H1 (cell line): ENCODE results near the gene TENT4B. TPM values are rescaled to one million over a fixed set of nuclear protein-coding genes. Genes with fewer than 3 reads are reported as not detected.

Source experiments
- CTCF ChIA-PET: fragments of 300-600 bp; sonication (Branson Sonifier 250); formaldehyde crosslinking; loops from one replicate; lab custom pipeline; 2021; ENCODE audit not compliant: partially characterized antibody; lab: Charles Lee
- POLR2A ChIA-PET: fragments of 300-600 bp; sonication (Branson Sonifier 250); formaldehyde crosslinking; loops from one replicate; lab custom pipeline; 2021; ENCODE audit warnings: inconsistent platforms; ENCODE audit not compliant: partially characterized antibody; lab: Charles Lee
- DNase-seq, 2 experiments: peaks; one replicate each; pipeline versions ENCODE4 v3.0.0 to v3.0.0-alpha.2; 2010 to 2022; ENCODE audit warnings: low spot score in 2 of 2, low read depth in 1 of 2, mixed read lengths in 1 of 2
- FAIRE-seq: peaks from 2 replicates; lab custom pipeline; 2011; peaks lifted over from hg19 to GRCh38; lab: Jason Lieb, UNC
- H2AFZ ChIP-seq: 2 replicates; pipeline ENCODE4 v1.8.1; 2012; ENCODE audit warnings: low read length, inconsistent platforms
- H2AK5ac ChIP-seq: 2 replicates; pipeline ENCODE4 v1.6.1; 2013; ENCODE audit warnings: low read depth, low read length
- H2BK120ac ChIP-seq: replicated peaks from 2 replicates; pipeline ENCODE3; 2013; ENCODE audit warnings: low read depth, low read length, inconsistent platforms
- H2BK12ac ChIP-seq: 2 replicates; pipeline ENCODE4 v1.6.1; 2013; ENCODE audit warnings: low read depth, low read length
- H2BK15ac ChIP-seq: 2 replicates; pipeline ENCODE4 v1.6.1; 2013; ENCODE audit warnings: low read length
- H2BK20ac ChIP-seq: 2 replicates; pipeline ENCODE4 v1.6.1; 2013; ENCODE audit warnings: low read length
- H2BK5ac ChIP-seq: 2 replicates; pipeline ENCODE4 v1.6.1; 2013; ENCODE audit warnings: low read depth, low read length
- H3K14ac ChIP-seq: 2 replicates; pipeline ENCODE4 v1.6.1; 2013; ENCODE audit warnings: inconsistent platforms; ENCODE audit not compliant: insufficient read length
- H3K18ac ChIP-seq: 2 replicates; pipeline ENCODE4 v1.6.1; 2013; ENCODE audit warnings: low read length; ENCODE audit errors: extremely low read depth
- H3K23ac ChIP-seq: 2 replicates; pipeline ENCODE4 v1.6.1; 2013; ENCODE audit warnings: inconsistent platforms; ENCODE audit not compliant: insufficient read length
- H3K23me2 ChIP-seq: 2 replicates; pipeline ENCODE4 v1.6.1; 2013; ENCODE audit warnings: low read depth, low read length
- H3K27ac ChIP-seq: 2 replicates; pipeline ENCODE4 v1.6.1; 2011; ENCODE audit warnings: low read depth, low read length, inconsistent platforms
- H3K27me3 ChIP-seq, 4 experiments: replicated peaks in 1 of 4; 1 replicate in 1 of 4; 2 replicates in 3 of 4; pipeline versions ENCODE4 v1.6.1 to v1.8.1; 2011 to 2013; ENCODE audit warnings: low read length in 3 of 4, mild to moderate bottlenecking in 3 of 4, inconsistent platforms in 2 of 4, mixed read lengths in 2 of 4, moderate library complexity in 1 of 4; ENCODE audit not compliant: control insufficient read depth in 3 of 4, insufficient read depth in 3 of 4; ENCODE audit errors: extremely low read depth in 1 of 4
- H3K36me3 ChIP-seq, 4 experiments: 2 replicates each; pipeline versions ENCODE4 v1.6.1 to v1.8.1; 2011 to 2013; ENCODE audit warnings: mild to moderate bottlenecking in 4 of 4, low read length in 3 of 4, moderate library complexity in 2 of 4, control low read depth in 1 of 4, inconsistent platforms in 1 of 4; ENCODE audit not compliant: insufficient read depth in 4 of 4, control insufficient read depth in 2 of 4
- H3K4ac ChIP-seq: replicated peaks from 2 replicates; pipeline ENCODE3; 2013; ENCODE audit warnings: low read length, low read depth, mixed read lengths, inconsistent platforms; ENCODE audit not compliant: insufficient read length
- H3K4me1 ChIP-seq, 4 experiments: replicated peaks in 1 of 4; 1 replicate in 1 of 4; 2 replicates in 3 of 4; pipeline versions ENCODE4 v1.6.1 to v1.8.1; 2011 to 2013; ENCODE audit warnings: low read length in 3 of 4, inconsistent platforms in 2 of 4, mixed read lengths in 1 of 4; ENCODE audit not compliant: insufficient read depth in 4 of 4, control insufficient read depth in 3 of 4
- H3K4me2 ChIP-seq, 2 experiments: 2 replicates each; pipeline versions ENCODE4 v1.6.1 to v1.8.1; 2011 to 2013; ENCODE audit warnings: low read depth in 2 of 2, low read length in 2 of 2, control low read depth in 1 of 2, inconsistent platforms in 1 of 2, mild to moderate bottlenecking in 1 of 2; ENCODE audit not compliant: insufficient read depth in 1 of 2
- H3K4me3 ChIP-seq, 4 experiments: fragments of 200-600, 300-600 bp in 1 of 4; sonication (generic), shearing (Covaris generic), sonication (Bioruptor Twin) in 1 of 4; 2 replicates each; pipeline versions ENCODE4 v1.5.1 to v1.8.1; 2011 to 2016; ENCODE audit warnings: low read length in 4 of 4, low read depth in 3 of 4, control low read depth in 2 of 4, inconsistent platforms in 2 of 4, mild to moderate bottlenecking in 2 of 4, mixed read lengths in 1 of 4, moderate library complexity in 1 of 4; ENCODE audit not compliant: insufficient read depth in 2 of 4; ENCODE audit errors: extremely low read depth in 1 of 4
- H3K56ac ChIP-seq: replicated peaks from 2 replicates; pipeline ENCODE3; 2013; ENCODE audit warnings: low read depth, mild to moderate bottlenecking, mixed read lengths, low read length, inconsistent platforms; ENCODE audit not compliant: insufficient read length
- H3K79me1 ChIP-seq: 2 replicates; pipeline ENCODE4 v1.6.1; 2013; ENCODE audit warnings: low read depth, low read length, control low read depth
- H3K79me2 ChIP-seq, 2 experiments: 2 replicates each; pipeline versions ENCODE4 v1.6.1 to v1.8.1; 2012 to 2013; ENCODE audit warnings: low read length in 2 of 2, mild to moderate bottlenecking in 2 of 2, inconsistent platforms in 1 of 2; ENCODE audit not compliant: insufficient read depth in 2 of 2, control insufficient read depth in 1 of 2
- H3K9ac ChIP-seq, 4 experiments: replicated peaks in 1 of 4; 1 replicate in 1 of 4; 2 replicates in 3 of 4; pipeline versions ENCODE4 v1.6.1 to v1.8.1; 2011 to 2013; ENCODE audit warnings: low read depth in 3 of 4, low read length in 3 of 4, control low read depth in 2 of 4, mild to moderate bottlenecking in 2 of 4, moderate library complexity in 2 of 4, inconsistent platforms in 1 of 4; ENCODE audit errors: extremely low read depth in 1 of 4
- H3K9me3 ChIP-seq, 2 experiments: 2 replicates each; pipeline versions ENCODE4 v1.6.1 to v1.8.1; 2012 to 2013; ENCODE audit warnings: mild to moderate bottlenecking in 2 of 2, moderate library complexity in 2 of 2, control low read depth in 1 of 2, inconsistent platforms in 1 of 2, low read depth in 1 of 2, low read length in 1 of 2, mixed read lengths in 1 of 2; ENCODE audit not compliant: insufficient read depth in 2 of 2
- H4K20me1 ChIP-seq, 2 experiments: replicated peaks in 1 of 2; 2 replicates each; pipeline versions ENCODE3 to v1.8.1; 2011 to 2013; ENCODE audit warnings: inconsistent platforms in 2 of 2, low read length in 2 of 2, mild to moderate bottlenecking in 1 of 2; ENCODE audit not compliant: insufficient read depth in 2 of 2, control insufficient read depth in 1 of 2
- H4K5ac ChIP-seq: 2 replicates; pipeline ENCODE4 v1.6.1; 2013; ENCODE audit warnings: low read length, low read depth, mixed read lengths, inconsistent platforms; ENCODE audit not compliant: insufficient read length
- H4K8ac ChIP-seq: 2 replicates; pipeline ENCODE4 v1.8.0; 2013; ENCODE audit warnings: mild to moderate bottlenecking, moderate library complexity, low read length, inconsistent platforms; ENCODE audit not compliant: insufficient read depth; ENCODE audit errors: extremely low read depth
- H4K91ac ChIP-seq: replicated peaks from 2 replicates; pipeline ENCODE3; 2013; ENCODE audit warnings: low read length, mixed read lengths, inconsistent platforms; ENCODE audit not compliant: insufficient read length
- ASH2L ChIP-seq: fragments of 200-600, 300-600 bp; sonication (generic); IDR thresholded peaks from one replicate; pipeline ENCODE4 v1.7.1; 2017; ENCODE audit warnings: low read length
- BCL11A ChIP-seq, 2 experiments: IDR thresholded peaks; one replicate each; pipeline ENCODE4 v1.6.1; 2011; ENCODE audit warnings: low read depth in 2 of 2, low read length in 2 of 2, mild to moderate bottlenecking in 2 of 2
- FOSL1 ChIP-seq: IDR thresholded peaks from 2 replicates; pipeline ENCODE4 v1.6.1; 2011; ENCODE audit warnings: mild to moderate bottlenecking, low read depth, low read length, moderate library complexity; ENCODE audit not compliant: insufficient read depth
- JUND ChIP-seq: IDR thresholded peaks from 2 replicates; pipeline ENCODE4 v1.6.1; 2011; ENCODE audit warnings: mild to moderate bottlenecking, improper control_type of control experiment, low read length
- KDM5A ChIP-seq: fragments of 200-600 bp; IDR thresholded peaks from 2 replicates; pipeline ENCODE4 v1.7.1; 2012; ENCODE audit warnings: mild to moderate bottlenecking, low read length, inconsistent platforms, mixed read lengths
- RNF2 ChIP-seq: fragments of 200-900, 300-1000 bp; sonication (generic); IDR thresholded peaks from 2 replicates; pipeline ENCODE4 v1.7.1; 2016; ENCODE audit warnings: borderline replicate concordance, low read depth, mild to moderate bottlenecking, antibody characterized with exemption, low read length; ENCODE audit not compliant: poor library complexity, severe bottlenecking; ENCODE audit errors: missing control alignments
- SAP30 ChIP-seq: fragments of 300-600 bp; sonication (generic); IDR thresholded peaks from 2 replicates; pipeline ENCODE4 v1.7.1; 2012; ENCODE audit warnings: low read length, moderate library complexity, mild to moderate bottlenecking, inconsistent platforms; ENCODE audit not compliant: insufficient read depth, insufficient replicate concordance
- SIRT6 ChIP-seq: IDR thresholded peaks from one replicate; pipeline ENCODE4 v1.7.1; 2012; ENCODE audit warnings: low read length, inconsistent platforms
- TAF7 ChIP-seq: optimal IDR thresholded peaks from 2 replicates; pipeline ENCODE3; 2011; ENCODE audit warnings: low read depth, mild to moderate bottlenecking, inconsistent platforms, low read length, moderate library complexity, borderline replicate concordance
- TCF12 ChIP-seq: IDR thresholded peaks from 2 replicates; pipeline ENCODE4 v1.6.1; 2011; ENCODE audit warnings: low read depth, mild to moderate bottlenecking, low read length
- YY1 ChIP-seq: IDR thresholded peaks from 2 replicates; pipeline ENCODE4 v1.6.1; 2011; ENCODE audit warnings: low read depth, mild to moderate bottlenecking, low read length
- WGBS, 2 experiments: shearing (Covaris generic) in 1 of 2; methylation state at CpG; one replicate each; pipeline versions ENCODE4 v1.1.6 to v1.1.7; 2013 to 2015; ENCODE audit warnings: low lambda C conversion rate in 2 of 2, mixed read lengths in 2 of 2, inconsistent platforms in 1 of 2, low coverage in 1 of 2, missing lambda C conversion rate in 1 of 2; ENCODE audit not compliant: insufficient replicate concordance in 2 of 2, insufficient coverage in 1 of 2, insufficient read length in 1 of 2; ENCODE audit errors: extremely low coverage in 1 of 2, missing lambda C conversion rate in 1 of 2; 5-methylcytosine and 5-hydroxymethylcytosine counted together
- polyA plus RNA-seq, 7 experiments: library from polyadenylated mRNA; depleted of rRNA in 3 of 7; stranded (reverse) in 5 of 7; unstranded in 2 of 7; fragments of >200 nt in 5 of 7; fragments of 200-250 nt in 2 of 7; gene quantifications; 1 replicate in 5 of 7; 2 replicates in 1 of 7; 4 replicates in 1 of 7; pipeline versions ENCODE4 v1.2.1 to v1.2.3, GENCODE V29; 2011 to 2013; ENCODE audit warnings: missing spikeins in 2 of 7, mixed read lengths in 2 of 7
- total RNA-seq: library from RNA; stranded (reverse); fragmentation: NEBNext Ultra II Directional; extraction: Animal tissue kit (Norgen Biotek cat#: 25700); gene quantifications from 2 replicates; pipeline ENCODE4 v1.2.1, GENCODE V29; 2021
- TF ChIP-seq, protein P1 (sequence below): IDR thresholded peaks from 2 replicates; pipeline ENCODE4 v1.6.1; 2012; ENCODE audit warnings: low read length, inconsistent platforms

Gene TENT4B
- total and polyA plus RNA-seq, 2 of the 8 experiments (the other 6 are each of a cell fraction or from before 2014, with no cell fraction given) = 4.2 to 15.7 TPM

DNA sequence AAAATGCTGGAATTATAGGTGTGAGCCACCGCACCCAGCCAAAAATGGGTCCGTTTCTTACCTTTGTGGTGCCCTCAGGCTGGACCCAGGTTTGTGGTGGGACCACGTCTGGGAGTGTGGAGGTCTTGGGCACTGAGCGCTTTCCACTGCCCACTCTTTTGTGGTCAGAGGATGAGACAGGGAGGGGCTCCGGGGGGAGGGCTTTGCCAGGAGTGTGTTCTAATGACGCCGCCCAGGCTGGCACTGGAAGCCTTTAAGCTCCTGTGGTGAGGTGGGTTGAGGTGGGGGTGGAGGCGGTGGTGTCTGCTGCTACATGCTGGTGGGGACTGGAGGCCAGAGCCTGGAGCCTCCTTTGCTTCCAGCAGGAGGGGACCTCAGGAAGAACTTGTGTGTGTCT lies 100.4 kb downstream of the TENT4B start:
- H3K18ac ChIP-seq = no peak overlapping the region
- FAIRE-seq = no peak
- no peaks in the 10 kb centered on the region for H3K36me3 ChIP-seq
- H3K9ac ChIP-seq = no peak overlapping the region
- no peak overlapping the region for H4K8ac ChIP-seq
- H2BK15ac ChIP-seq = no peak overlapping the region
- no peak overlapping the region for H3K14ac ChIP-seq
- H3K56ac ChIP-seq = no peak overlapping the region
- H3K4me1 ChIP-seq = peaks cover 0 to 6% (median 0%) of the 10 kb centered on the region in 4 experiments; a peak in 3 of 7 replicates
- no peak overlapping the region for H3K4ac ChIP-seq
- no peak overlapping the region for H2BK12ac ChIP-seq
- DNase-seq = no peak
- H3K27ac ChIP-seq = no peak overlapping the region
- H2AFZ ChIP-seq = no peak overlapping the region; the same call in 1 of the 2 replicates
- no peak overlapping the region for H3K4me3 ChIP-seq
- H4K20me1 ChIP-seq = no peaks in the 10 kb centered on the region
- no peaks in the 10 kb centered on the region for H3K79me2 ChIP-seq
- no peak overlapping the region for H2BK20ac ChIP-seq
- H3K9me3 ChIP-seq = no peaks in the 10 kb centered on the region
- no peak overlapping the region for H4K5ac ChIP-seq
- 87% methylated on average over 8 of the region's 8 CpGs; no CpG with 5 or more reads in 1 of the 2 experiments for WGBS, 2 experiments
- H3K4me2 ChIP-seq = no peak overlapping the region
- POLR2A ChIA-PET = no interaction called here
- H2BK5ac ChIP-seq = no peak overlapping the region
- no peak overlapping the region for H4K91ac ChIP-seq
- no peaks in the 10 kb centered on the region for H3K23me2 ChIP-seq
- H3K79me1 ChIP-seq = no peaks in the 10 kb centered on the region; the same call in 1 of the 2 replicates
- CTCF ChIA-PET = interaction anchor here (1.5 to 1.6 kb wide), 2 partner anchors 10 to 22 kb away, joined by 3 to 7 read pairs; no protein-coding TSS in a partner anchor
- no peak overlapping the region for H2AK5ac ChIP-seq
- no peak overlapping the region for H3K23ac ChIP-seq
- no peaks in the 10 kb centered on the region for H3K27me3 ChIP-seq
- no peak overlapping the region for H2BK120ac ChIP-seq
- TF ChIP-seq TAF7 (no peak), JUND (no peak), ASH2L (no peak), SIRT6 (no peak), KDM5A (no peak), FOSL1 (no peak), SAP30 (no peak), BCL11A (IDR thresholded peaks at IDR 0.05; ENCODE audit: low read depth in 2 of 2, low read length in 2 of 2) (no peak), YY1 (no peak), RNF2 (no peak), TCF12 (no peak)
- TF ChIP-seq, protein P1, sequence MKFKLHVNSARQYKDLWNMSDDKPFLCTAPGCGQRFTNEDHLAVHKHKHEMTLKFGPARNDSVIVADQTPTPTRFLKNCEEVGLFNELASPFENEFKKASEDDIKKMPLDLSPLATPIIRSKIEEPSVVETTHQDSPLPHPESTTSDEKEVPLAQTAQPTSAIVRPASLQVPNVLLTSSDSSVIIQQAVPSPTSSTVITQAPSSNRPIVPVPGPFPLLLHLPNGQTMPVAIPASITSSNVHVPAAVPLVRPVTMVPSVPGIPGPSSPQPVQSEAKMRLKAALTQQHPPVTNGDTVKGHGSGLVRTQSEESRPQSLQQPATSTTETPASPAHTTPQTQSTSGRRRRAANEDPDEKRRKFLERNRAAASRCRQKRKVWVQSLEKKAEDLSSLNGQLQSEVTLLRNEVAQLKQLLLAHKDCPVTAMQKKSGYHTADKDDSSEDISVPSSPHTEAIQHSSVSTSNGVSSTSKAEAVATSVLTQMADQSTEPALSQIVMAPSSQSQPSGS = no peak
